GM19372 (cell line): ENCODE data around the gene THYN1.
"Not testable (repeated sequence)": the region's sequence is repeated elsewhere in the genome, so short reads cannot be mapped to it uniquely, and the experiment has no call there.

ENCODE experiments used
- ATAC-seq: cut with Tn5 transposase; IDR thresholded peaks from one replicate; pipeline ENCODE4 v1.9.1; 2021; ENCODE audit warnings: mild to moderate bottlenecking, low read depth, moderate library complexity; ENCODE audit not compliant: unreplicated experiment

The THYN1 gene

GRCh38 chr11:134253188-134253993 lies at the start of gene THYN1, which contains the start of gene ACAD8:
Gene THYN1, minus strand, starts transcription at chr11:134253352. Its CDS starts 470 bp downstream, at chr11:134252882.
Gene ACAD8, plus strand, starts transcription at chr11:134253568. Its CDS starts 33 bp downstream, at chr11:134253601.
- peak; percentile 98 for ATAC-seq

- ATAC-seq, result no peak
Measured at GRCh38 chr11:134294664-134295063, 41.5 kb upstream of the THYN1 start.

GRCh38 chr11:134293119-134294113 lies 40.3 kb upstream of the THYN1 start:
- no peak for ATAC-seq

GRCh38 chr11:134292661-134293060 lies 39.5 kb upstream of the THYN1 start:
- no peak for ATAC-seq

GRCh38 chr11:134291196-134291595 lies 38.0 kb upstream of the THYN1 start:
- no peak for ATAC-seq

GRCh38 chr11:134290646-134291045 lies 37.5 kb upstream of the THYN1 start:
- no peak for ATAC-seq

- no peak for ATAC-seq
Measured at GRCh38 chr11:134289789-134290188, 36.6 kb upstream of the THYN1 start.

GRCh38 chr11:134289167-134289566 lies 36.0 kb upstream of the THYN1 start:
- no peak for ATAC-seq

GRCh38 chr11:134288486-134288885 lies 35.3 kb upstream of the THYN1 start:
- ATAC-seq, result no peak

GRCh38 chr11:134287561-134287960 lies 34.4 kb upstream of the THYN1 start:
- ATAC-seq, result no peak

GRCh38 chr11:134284349-134284748 lies 31.2 kb upstream of the THYN1 start:
- ATAC-seq, result not testable (repeated sequence)

- ATAC-seq, result no peak
Measured at GRCh38 chr11:134283461-134284230, 30.5 kb upstream of the THYN1 start.

- ATAC-seq, result no peak
Measured at GRCh38 chr11:134282121-134283045, 29.2 kb upstream of the THYN1 start.

- ATAC-seq, result not testable (repeated sequence)
Measured at GRCh38 chr11:134281635-134282034, 28.5 kb upstream of the THYN1 start.

- no peak for ATAC-seq
Measured at GRCh38 chr11:134278356-134278755, 25.2 kb upstream of the THYN1 start.

- ATAC-seq, result no peak
Measured at GRCh38 chr11:134277183-134278001, 24.2 kb upstream of the THYN1 start.

- peak; percentile 29 for ATAC-seq
Measured at GRCh38 chr11:134276396-134277182, 23.4 kb upstream of the THYN1 start.
